HG03442 (cell line): ENCODE measurements around the gene AFAP1.

Experiments
- ATAC-seq: cut with Tn5 transposase; IDR thresholded peaks from one replicate; pipeline ENCODE4 v1.9.1; 2021; ENCODE audit warnings: mild to moderate bottlenecking, moderate library complexity; ENCODE audit not compliant: unreplicated experiment

AFAP1 gene

GRCh38 chr4:7970361-7970946 is 30.8 kb upstream of the AFAP1 start:
- ATAC-seq, result peak; percentile 4

- no peak for ATAC-seq
Measured at GRCh38 chr4:7968262-7968896, 28.7 kb upstream of the AFAP1 start.

- no peak for ATAC-seq
Measured at GRCh38 chr4:7967501-7968261, 28.0 kb upstream of the AFAP1 start.

- no peak for ATAC-seq
Measured at GRCh38 chr4:7967063-7967440, 27.4 kb upstream of the AFAP1 start.

- no peak for ATAC-seq
Measured at GRCh38 chr4:7966281-7967062, 26.8 kb upstream of the AFAP1 start.

- ATAC-seq, result no peak
Measured at GRCh38 chr4:7964890-7965662, 25.4 kb upstream of the AFAP1 start.

GRCh38 chr4:7964459-7964858 is 24.8 kb upstream of the AFAP1 start:
- ATAC-seq, result no peak

- no peak for ATAC-seq
Measured at GRCh38 chr4:7963691-7964090, 24.0 kb upstream of the AFAP1 start.

- ATAC-seq, result no peak
Measured at GRCh38 chr4:7962609-7963508, 23.2 kb upstream of the AFAP1 start.

- peak; percentile 59 for ATAC-seq
Measured at GRCh38 chr4:7960790-7961655, 21.4 kb upstream of the AFAP1 start.

GRCh38 chr4:7960017-7960789 is 20.5 kb upstream of the AFAP1 start:
- ATAC-seq, result no peak

- no peak for ATAC-seq
Measured at GRCh38 chr4:7959078-7959477, 19.4 kb upstream of the AFAP1 start.

GRCh38 chr4:7956934-7957656 is 17.4 kb upstream of the AFAP1 start:
- ATAC-seq, result no peak

- no peak for ATAC-seq
Measured at GRCh38 chr4:7956270-7956808, 16.7 kb upstream of the AFAP1 start.

- ATAC-seq, result no peak
Measured at GRCh38 chr4:7955393-7955792, 15.7 kb upstream of the AFAP1 start.

GRCh38 chr4:7952615-7953014 is 13.0 kb upstream of the AFAP1 start:
- ATAC-seq, result no peak
